BE2C (cell line): ENCODE data around the gene HNRNPK.

Experiments used
- DNase-seq: peaks from one replicate; pipeline ENCODE4 v3.0.0-alpha.2; 2020
- H3K27me3 ChIP-seq: fragments of 250-450 bp; sonication (Bioruptor Pico); 2 replicates; pipeline ENCODE4 v1.5.1; 2020; ENCODE audit warnings: mild to moderate bottlenecking
- H3K36me3 ChIP-seq: fragments of 250-450 bp; sonication (Bioruptor Pico); 2 replicates; pipeline ENCODE4 v1.5.1; 2020; ENCODE audit warnings: mild to moderate bottlenecking
- H3K4me1 ChIP-seq: fragments of 250-450 bp; sonication (Bioruptor Pico); 2 replicates; pipeline ENCODE4 v1.5.1; 2020
- H3K4me3 ChIP-seq: 2 replicates; pipeline ENCODE4 v1.5.1; 2011; ENCODE audit warnings: low read depth, low read length
- H3K9me3 ChIP-seq: fragments of 250-450 bp; sonication (Bioruptor Pico); 2 replicates; pipeline ENCODE4 v1.5.1; 2020
- TF ChIP-seq, protein P1 (sequence below): IDR thresholded peaks from 2 replicates; pipeline ENCODE4 v1.5.1; 2012; ENCODE audit warnings: mild to moderate bottlenecking, low read depth, low read length

The HNRNPK gene

DNA sequence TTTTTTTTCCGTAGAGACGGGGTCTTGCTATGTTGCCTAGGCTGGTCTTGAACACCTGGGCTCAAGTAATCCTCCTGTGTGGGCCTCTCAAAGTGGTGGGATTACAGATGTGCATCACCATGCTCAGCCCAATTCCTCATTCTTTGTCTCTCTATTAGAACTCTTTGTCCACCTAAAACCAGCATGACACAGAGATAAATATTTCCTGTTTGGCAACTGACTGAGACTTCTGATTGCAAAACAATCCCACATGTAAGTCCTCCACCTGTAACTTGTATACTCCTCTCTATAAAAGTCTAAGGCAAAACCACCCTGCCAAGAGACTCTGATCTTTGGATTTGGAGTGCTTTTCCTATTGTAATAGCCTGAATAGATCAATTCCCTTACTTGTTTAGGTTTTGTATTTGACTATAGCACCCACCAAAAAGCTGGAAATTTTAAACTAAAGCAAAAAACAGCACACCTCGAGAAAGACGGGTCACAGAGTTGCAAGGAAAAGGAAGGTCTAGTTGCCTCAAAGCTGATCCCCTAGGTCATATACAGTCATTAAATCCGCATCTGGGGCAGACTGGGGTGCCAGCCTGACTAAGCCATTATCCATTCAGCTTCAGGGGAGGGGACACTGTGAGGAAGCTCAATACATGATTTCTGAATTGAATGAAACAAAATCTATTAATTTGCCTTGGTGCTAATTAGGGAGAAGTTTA lies 45.3 kb downstream of the HNRNPK start:
- Histone ChIP-seq H3K4me3 (no peak overlapping the region), H3K36me3 (peaks cover 8% of the 10 kb centered on the region), H3K9me3 (no peaks in the 10 kb centered on the region), H3K27me3 (no peaks in the 10 kb centered on the region), H3K4me1 (no peaks in the 10 kb centered on the region)
- TF ChIP-seq, protein P1, sequence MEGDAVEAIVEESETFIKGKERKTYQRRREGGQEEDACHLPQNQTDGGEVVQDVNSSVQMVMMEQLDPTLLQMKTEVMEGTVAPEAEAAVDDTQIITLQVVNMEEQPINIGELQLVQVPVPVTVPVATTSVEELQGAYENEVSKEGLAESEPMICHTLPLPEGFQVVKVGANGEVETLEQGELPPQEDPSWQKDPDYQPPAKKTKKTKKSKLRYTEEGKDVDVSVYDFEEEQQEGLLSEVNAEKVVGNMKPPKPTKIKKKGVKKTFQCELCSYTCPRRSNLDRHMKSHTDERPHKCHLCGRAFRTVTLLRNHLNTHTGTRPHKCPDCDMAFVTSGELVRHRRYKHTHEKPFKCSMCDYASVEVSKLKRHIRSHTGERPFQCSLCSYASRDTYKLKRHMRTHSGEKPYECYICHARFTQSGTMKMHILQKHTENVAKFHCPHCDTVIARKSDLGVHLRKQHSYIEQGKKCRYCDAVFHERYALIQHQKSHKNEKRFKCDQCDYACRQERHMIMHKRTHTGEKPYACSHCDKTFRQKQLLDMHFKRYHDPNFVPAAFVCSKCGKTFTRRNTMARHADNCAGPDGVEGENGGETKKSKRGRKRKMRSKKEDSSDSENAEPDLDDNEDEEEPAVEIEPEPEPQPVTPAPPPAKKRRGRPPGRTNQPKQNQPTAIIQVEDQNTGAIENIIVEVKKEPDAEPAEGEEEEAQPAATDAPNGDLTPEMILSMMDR: no peak
- DNase-seq: no peak

DNA sequence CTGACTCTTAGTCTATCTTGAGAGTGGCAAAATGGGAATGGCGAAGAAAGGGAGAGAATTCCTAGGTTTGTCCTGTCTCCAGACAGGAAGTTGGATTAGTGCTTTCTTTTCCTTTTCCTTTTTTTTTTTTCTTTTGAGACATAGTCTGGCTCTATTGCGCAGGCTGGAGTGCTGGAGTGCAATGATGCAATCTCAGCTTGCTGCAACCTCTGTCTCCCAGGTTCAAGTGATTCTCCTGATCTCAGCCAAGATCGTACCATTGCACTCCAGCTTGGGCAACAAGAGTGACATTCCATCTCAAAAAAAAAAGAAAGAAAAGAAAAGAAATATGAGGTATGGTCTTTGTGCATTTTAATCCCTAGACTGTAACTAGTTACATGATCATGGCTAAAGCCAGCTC lies 46.2 kb downstream of the HNRNPK start:
- H3K36me3 ChIP-seq: peaks cover 2% of the 10 kb centered on the region
- TF ChIP-seq, protein P1: no peak
- H3K9me3 ChIP-seq: no peaks in the 10 kb centered on the region
- no peaks in the 10 kb centered on the region for H3K27me3 ChIP-seq
- DNase-seq: no peak
- no peaks in the 10 kb centered on the region for H3K4me1 ChIP-seq
- no peak overlapping the region for H3K4me3 ChIP-seq

DNA sequence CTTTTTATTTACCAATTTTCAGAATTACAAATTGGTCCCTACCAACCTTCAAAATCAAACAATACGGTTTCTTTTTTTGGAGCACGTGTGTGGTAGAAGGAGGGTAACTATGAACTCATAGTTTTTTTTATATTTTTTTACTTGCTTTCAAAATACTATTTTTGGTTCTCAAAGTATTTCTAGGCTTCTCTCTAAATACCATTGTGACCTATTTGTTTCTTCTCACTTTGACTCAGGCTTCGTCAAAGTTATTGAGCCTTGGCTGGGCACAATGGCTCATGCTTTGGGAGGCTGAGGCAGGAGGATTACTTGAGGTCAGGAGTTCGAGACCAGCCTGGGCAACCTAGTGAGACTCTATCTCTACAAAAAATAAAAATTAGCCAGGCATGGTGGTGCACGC lies 47.2 kb downstream of the HNRNPK start:
- H3K4me1 ChIP-seq: no peaks in the 10 kb centered on the region

DNA sequence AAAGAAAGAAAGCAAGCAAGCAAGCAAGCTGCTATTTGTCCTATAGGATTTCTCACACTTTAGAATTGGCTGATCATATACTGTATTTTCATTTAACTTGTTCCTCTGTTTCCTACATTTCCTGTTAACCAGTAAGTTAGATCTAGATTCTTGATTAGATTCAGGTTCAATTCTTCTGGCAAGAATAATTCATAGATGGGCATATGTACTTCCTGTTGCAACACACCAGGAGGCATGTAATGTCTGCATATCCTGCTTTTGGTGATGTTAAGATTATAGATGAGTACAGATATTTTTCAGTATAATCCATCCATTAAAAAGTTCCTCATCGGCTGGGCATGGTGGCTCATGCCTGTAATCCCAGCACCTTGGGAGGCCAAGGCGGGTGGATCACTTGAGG lies 48.0 kb downstream of the HNRNPK start:
- TF ChIP-seq, protein P1: no peak
- H3K36me3 ChIP-seq: no peaks in the 10 kb centered on the region
- no peaks in the 10 kb centered on the region for H3K27me3 ChIP-seq
- DNase-seq: no peak
- no peaks in the 10 kb centered on the region for H3K4me1 ChIP-seq
- H3K4me3 ChIP-seq: no peak overlapping the region
- H3K9me3 ChIP-seq: no peaks in the 10 kb centered on the region

More for the DNA sequence above, 47.2 kb downstream of the HNRNPK start:
- Histone ChIP-seq H3K9me3 (no peaks in the 10 kb centered on the region), H3K4me3 (no peak overlapping the region), H3K36me3 (no peaks in the 10 kb centered on the region), H3K27me3 (no peaks in the 10 kb centered on the region)
- TF ChIP-seq, protein P1: no peak
- no peak for DNase-seq

DNA sequence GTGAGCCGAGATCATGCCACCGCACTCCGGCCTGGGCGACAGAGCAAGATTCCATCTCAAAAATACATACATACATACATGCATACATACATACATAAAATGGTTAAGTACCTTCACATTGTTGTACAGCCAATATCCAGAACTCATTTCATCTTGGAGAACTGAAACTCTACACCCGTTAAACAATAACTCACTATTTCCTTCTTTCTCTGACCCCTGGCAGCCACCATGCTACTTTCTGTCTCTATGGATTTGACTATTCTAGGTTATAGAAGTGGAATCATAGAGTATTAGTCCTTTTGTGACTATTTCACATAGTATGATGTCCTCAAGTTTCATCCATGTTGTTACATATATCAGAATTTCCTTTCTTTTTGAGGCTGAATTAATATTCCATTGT lies 49.1 kb downstream of the HNRNPK start:
- Histone ChIP-seq H3K9me3 (no peaks in the 10 kb centered on the region), H3K4me1 (no peaks in the 10 kb centered on the region), H3K27me3 (no peaks in the 10 kb centered on the region), H3K4me3 (no peak overlapping the region), H3K36me3 (no peaks in the 10 kb centered on the region)
- no peak for DNase-seq
- TF ChIP-seq, protein P1: no peak

DNA sequence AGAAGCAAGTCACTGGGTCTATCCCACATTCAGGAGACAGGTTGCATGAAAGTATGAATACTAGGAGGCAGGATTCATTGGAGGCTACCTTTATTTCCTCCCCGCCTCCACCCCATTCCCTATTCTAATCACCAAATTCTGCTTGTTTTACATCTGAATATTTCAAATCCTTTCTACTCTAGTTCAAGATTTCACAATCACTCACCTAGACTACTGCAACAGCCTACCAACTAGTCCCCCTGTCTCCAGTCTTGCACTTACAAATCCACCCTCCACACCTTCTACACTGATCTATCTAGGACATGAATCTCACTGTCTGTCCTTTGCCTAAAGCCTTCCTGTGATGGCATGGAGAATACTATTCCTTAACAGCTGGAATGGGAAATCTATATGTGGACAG lies 52.4 kb downstream of the HNRNPK start:
- no peak for DNase-seq
- TF ChIP-seq, protein P1: no peak
- no peak overlapping the region for H3K4me3 ChIP-seq
- no peaks in the 10 kb centered on the region for H3K36me3 ChIP-seq
- no peaks in the 10 kb centered on the region for H3K27me3 ChIP-seq
- no peaks in the 10 kb centered on the region for H3K4me1 ChIP-seq
- no peaks in the 10 kb centered on the region for H3K9me3 ChIP-seq
